ENCODE data around the gene FBXO9.

The FBXO9 gene

GRCh38 chr6:53136000-53136609 is 70.9 kb downstream of the FBXO9 start:
- TF ChIP-seq SNAI2 (CRISPR knock-in tag; IDR thresholded peaks at IDR 0.05) (no peak), ZFP30 (CRISPR knock-in tag; IDR thresholded peaks at IDR 0.05) (no peak), OSR1 (CRISPR knock-in tag; IDR thresholded peaks at IDR 0.05) (no peak), RARB (CRISPR knock-in tag; IDR thresholded peaks at IDR 0.05) (no peak), ZNF70 (CRISPR knock-in tag; IDR thresholded peaks at IDR 0.05) (no peak), CREB5 (CRISPR knock-in tag; IDR thresholded peaks at IDR 0.05; ENCODE audit: low read depth) (no peak), TOX (CRISPR knock-in tag; IDR thresholded peaks at IDR 0.05; ENCODE audit: borderline replicate concordance) (no peak), CSDC2 (CRISPR knock-in tag; IDR thresholded peaks at IDR 0.05) (no peak), ESRRG (CRISPR knock-in tag; IDR thresholded peaks at IDR 0.05) (no peak), GLIS3 (CRISPR knock-in tag; IDR thresholded peaks at IDR 0.05) (no peak), ZNF8 (CRISPR knock-in tag; IDR thresholded peaks at IDR 0.05) (no peak), ARNTL (CRISPR knock-in tag; IDR thresholded peaks at IDR 0.05; ENCODE audit: borderline replicate concordance, low read depth) (no peak), PPARA (CRISPR knock-in tag; IDR thresholded peaks at IDR 0.05; ENCODE audit: borderline replicate concordance) (no peak), ZNF565 (CRISPR knock-in tag; conservative IDR thresholded peaks at IDR 0.05; ENCODE audit: low read depth) (no peak), TCF4 (CRISPR knock-in tag; IDR thresholded peaks at IDR 0.05; ENCODE audit: borderline replicate concordance) (no peak)
- TF ChIP-seq, protein P1, sequence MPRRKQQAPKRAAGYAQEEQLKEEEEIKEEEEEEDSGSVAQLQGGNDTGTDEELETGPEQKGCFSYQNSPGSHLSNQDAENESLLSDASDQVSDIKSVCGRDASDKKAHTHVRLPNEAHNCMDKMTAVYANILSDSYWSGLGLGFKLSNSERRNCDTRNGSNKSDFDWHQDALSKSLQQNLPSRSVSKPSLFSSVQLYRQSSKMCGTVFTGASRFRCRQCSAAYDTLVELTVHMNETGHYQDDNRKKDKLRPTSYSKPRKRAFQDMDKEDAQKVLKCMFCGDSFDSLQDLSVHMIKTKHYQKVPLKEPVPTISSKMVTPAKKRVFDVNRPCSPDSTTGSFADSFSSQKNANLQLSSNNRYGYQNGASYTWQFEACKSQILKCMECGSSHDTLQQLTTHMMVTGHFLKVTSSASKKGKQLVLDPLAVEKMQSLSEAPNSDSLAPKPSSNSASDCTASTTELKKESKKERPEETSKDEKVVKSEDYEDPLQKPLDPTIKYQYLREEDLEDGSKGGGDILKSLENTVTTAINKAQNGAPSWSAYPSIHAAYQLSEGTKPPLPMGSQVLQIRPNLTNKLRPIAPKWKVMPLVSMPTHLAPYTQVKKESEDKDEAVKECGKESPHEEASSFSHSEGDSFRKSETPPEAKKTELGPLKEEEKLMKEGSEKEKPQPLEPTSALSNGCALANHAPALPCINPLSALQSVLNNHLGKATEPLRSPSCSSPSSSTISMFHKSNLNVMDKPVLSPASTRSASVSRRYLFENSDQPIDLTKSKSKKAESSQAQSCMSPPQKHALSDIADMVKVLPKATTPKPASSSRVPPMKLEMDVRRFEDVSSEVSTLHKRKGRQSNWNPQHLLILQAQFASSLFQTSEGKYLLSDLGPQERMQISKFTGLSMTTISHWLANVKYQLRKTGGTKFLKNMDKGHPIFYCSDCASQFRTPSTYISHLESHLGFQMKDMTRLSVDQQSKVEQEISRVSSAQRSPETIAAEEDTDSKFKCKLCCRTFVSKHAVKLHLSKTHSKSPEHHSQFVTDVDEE (CRISPR knock-in tag; IDR thresholded peaks at IDR 0.05) = no peak
- TF ChIP-seq, protein P2, sequence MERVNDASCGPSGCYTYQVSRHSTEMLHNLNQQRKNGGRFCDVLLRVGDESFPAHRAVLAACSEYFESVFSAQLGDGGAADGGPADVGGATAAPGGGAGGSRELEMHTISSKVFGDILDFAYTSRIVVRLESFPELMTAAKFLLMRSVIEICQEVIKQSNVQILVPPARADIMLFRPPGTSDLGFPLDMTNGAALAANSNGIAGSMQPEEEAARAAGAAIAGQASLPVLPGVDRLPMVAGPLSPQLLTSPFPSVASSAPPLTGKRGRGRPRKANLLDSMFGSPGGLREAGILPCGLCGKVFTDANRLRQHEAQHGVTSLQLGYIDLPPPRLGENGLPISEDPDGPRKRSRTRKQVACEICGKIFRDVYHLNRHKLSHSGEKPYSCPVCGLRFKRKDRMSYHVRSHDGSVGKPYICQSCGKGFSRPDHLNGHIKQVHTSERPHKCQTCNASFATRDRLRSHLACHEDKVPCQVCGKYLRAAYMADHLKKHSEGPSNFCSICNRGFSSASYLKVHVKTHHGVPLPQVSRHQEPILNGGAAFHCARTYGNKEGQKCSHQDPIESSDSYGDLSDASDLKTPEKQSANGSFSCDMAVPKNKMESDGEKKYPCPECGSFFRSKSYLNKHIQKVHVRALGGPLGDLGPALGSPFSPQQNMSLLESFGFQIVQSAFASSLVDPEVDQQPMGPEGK (CRISPR knock-in tag; IDR thresholded peaks at IDR 0.05; ENCODE audit: borderline replicate concordance) = no peak
- TF ChIP-seq, protein P3, sequence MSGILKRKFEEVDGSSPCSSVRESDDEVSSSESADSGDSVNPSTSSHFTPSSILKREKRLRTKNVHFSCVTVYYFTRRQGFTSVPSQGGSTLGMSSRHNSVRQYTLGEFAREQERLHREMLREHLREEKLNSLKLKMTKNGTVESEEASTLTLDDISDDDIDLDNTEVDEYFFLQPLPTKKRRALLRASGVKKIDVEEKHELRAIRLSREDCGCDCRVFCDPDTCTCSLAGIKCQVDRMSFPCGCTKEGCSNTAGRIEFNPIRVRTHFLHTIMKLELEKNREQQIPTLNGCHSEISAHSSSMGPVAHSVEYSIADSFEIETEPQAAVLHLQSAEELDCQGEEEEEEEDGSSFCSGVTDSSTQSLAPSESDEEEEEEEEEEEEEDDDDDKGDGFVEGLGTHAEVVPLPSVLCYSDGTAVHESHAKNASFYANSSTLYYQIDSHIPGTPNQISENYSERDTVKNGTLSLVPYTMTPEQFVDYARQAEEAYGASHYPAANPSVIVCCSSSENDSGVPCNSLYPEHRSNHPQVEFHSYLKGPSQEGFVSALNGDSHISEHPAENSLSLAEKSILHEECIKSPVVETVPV (CRISPR knock-in tag; IDR thresholded peaks at IDR 0.05) = no peak
- TF ChIP-seq, protein P4, sequence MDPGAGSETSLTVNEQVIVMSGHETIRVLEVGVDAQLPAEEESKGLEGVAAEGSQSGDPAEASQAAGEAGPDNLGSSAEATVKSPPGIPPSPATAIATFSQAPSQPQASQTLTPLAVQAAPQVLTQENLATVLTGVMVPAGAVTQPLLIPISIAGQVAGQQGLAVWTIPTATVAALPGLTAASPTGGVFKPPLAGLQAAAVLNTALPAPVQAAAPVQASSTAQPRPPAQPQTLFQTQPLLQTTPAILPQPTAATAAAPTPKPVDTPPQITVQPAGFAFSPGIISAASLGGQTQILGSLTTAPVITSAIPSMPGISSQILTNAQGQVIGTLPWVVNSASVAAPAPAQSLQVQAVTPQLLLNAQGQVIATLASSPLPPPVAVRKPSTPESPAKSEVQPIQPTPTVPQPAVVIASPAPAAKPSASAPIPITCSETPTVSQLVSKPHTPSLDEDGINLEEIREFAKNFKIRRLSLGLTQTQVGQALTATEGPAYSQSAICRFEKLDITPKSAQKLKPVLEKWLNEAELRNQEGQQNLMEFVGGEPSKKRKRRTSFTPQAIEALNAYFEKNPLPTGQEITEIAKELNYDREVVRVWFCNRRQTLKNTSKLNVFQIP (CRISPR knock-in tag; IDR thresholded peaks at IDR 0.05; ENCODE audit: borderline replicate concordance, low read depth) = no peak
- no peak for ATAC-seq

DNA sequence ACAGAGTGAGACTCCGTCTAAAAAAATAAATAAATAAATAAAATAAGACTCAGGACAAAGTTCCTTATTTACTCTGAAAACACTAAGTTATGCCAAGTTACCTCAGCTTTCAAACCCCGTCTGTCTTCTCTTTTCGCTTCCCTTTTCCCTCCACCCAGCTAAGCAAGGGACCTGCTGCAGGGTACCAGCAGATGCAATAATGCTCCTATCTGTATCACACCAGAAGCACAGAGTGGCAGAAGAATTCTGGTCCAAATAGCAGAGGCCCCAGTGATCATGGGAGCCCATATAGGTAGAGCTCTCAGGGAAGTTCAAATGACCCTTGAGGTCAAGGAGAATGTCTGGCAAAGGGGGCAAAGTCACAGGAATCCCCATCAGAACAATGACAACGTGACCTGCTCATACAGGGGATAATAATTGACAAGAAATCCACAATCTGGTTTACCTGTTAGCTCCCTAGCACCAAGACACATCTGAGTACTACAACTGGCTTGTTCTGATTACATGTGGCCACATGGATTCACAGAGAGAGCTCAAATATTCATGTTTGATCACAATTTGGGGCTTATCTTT is 74.7 kb downstream of the FBXO9 start:
- ATAC-seq = no peak
- TF ChIP-seq ZNF70 (CRISPR knock-in tag; IDR thresholded peaks at IDR 0.05) (no peak), ZNF8 (CRISPR knock-in tag; IDR thresholded peaks at IDR 0.05) (no peak), PPARA (CRISPR knock-in tag; IDR thresholded peaks at IDR 0.05; ENCODE audit: borderline replicate concordance) (no peak), RARB (CRISPR knock-in tag; IDR thresholded peaks at IDR 0.05) (no peak), ZNF565 (CRISPR knock-in tag; conservative IDR thresholded peaks at IDR 0.05; ENCODE audit: low read depth) (no peak), CREB5 (CRISPR knock-in tag; IDR thresholded peaks at IDR 0.05; ENCODE audit: low read depth) (no peak), SNAI2 (CRISPR knock-in tag; IDR thresholded peaks at IDR 0.05) (no peak), ZFP3 (CRISPR knock-in tag; IDR thresholded peaks at IDR 0.05) (no peak), ARNTL (CRISPR knock-in tag; IDR thresholded peaks at IDR 0.05; ENCODE audit: borderline replicate concordance, low read depth) (no peak), ZFP30 (CRISPR knock-in tag; IDR thresholded peaks at IDR 0.05) (no peak), TCF4 (CRISPR knock-in tag; IDR thresholded peaks at IDR 0.05; ENCODE audit: borderline replicate concordance) (no peak), CSDC2 (CRISPR knock-in tag; IDR thresholded peaks at IDR 0.05) (no peak), GLIS3 (CRISPR knock-in tag; IDR thresholded peaks at IDR 0.05) (no peak), OSR1 (CRISPR knock-in tag; IDR thresholded peaks at IDR 0.05) (no peak)
- TF ChIP-seq, protein P1 (CRISPR knock-in tag; IDR thresholded peaks at IDR 0.05) = no peak
- TF ChIP-seq, protein P2 (CRISPR knock-in tag; IDR thresholded peaks at IDR 0.05; ENCODE audit: borderline replicate concordance) = no peak

Data from SK-N-SH treated with all-trans-retinoic acid at 6 μM for 48 hours (cell line).